CMK (cell line): ENCODE measurements around the gene LIX1.

ENCODE experiments used
- DNase-seq: peaks from one replicate; pipeline ENCODE4 v3.0.0-alpha.2; 2010; ENCODE audit warnings: low read depth

LIX1 gene

DNA sequence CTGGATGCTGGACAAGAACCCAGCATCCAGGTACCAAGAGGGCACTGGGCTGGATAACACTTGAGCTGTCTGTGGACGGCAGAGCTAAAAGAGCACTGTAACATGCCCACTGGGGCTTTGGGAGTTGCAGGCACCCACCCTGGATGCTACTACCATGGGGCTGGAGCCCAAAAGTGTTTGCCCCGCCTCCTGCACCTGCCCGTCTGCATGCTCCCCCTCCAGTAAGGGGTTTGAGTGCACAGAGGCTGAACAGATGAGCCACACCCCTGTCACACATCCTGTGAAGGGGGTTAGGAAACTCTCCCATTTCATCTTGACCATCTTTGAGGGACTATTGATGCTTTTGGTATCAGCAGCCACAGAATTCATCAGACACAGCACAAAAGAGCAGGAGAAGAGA, 69.0 kb downstream of the LIX1 start:
- no peak for DNase-seq

DNA sequence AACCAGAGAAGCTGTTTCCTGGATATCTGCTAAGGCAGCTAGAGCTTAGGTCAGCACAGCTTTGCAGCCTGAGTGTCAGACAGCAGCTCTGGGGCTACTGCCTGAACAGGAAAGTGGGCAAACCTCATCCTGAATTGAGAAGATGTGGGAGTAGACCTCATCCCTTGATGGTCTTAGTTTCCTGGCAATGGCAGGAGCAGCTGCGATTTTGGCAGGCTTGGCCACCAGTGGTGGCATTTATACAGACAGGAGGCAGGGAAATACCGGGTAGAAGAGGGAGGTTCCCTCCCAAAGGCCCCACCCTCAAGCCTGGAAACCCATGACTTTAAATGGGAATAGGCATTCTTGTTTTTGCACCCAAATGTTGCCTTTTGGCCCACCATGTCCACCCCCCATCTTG, 69.7 kb downstream of the LIX1 start:
- no peak for DNase-seq

DNA sequence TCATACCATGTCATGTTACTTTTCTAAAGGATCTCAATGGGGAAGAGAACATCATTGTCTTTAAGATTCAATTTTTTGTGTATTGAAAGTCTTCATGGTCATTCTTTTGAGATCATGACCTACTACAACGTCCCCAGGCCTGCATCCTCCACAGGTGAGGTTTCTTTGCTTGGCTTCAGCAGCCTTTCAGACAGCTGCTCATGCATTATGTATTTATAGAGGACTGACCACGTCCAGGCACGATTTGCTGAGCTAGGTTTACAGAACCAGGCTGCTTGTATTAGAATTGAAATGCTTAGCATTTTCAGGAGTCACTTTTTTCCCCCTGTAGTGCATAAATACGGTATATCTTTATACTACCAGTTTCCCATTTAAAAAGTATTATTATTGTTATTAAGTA, 70.4 kb downstream of the LIX1 start:
- DNase-seq = no peak

DNA sequence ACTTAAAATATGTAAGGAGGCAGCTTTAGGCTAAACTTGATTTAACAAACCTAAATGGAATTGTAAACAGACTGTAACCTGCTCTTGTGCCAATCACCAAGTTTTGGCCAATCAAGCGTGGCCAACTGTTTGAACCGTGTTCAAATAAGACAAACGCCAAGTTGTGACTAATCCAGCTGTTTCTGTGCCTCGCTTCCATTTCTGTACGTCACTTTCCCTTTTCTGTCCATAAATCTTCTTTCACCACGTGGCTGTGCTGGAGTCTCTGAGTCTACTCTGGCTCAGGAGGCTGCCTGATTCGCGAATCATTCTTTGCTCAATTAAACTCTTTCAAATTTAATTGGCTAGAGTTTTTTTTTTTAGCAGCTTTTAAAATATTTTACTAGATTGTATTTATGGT, 71.3 kb downstream of the LIX1 start:
- DNase-seq = no peak

DNA sequence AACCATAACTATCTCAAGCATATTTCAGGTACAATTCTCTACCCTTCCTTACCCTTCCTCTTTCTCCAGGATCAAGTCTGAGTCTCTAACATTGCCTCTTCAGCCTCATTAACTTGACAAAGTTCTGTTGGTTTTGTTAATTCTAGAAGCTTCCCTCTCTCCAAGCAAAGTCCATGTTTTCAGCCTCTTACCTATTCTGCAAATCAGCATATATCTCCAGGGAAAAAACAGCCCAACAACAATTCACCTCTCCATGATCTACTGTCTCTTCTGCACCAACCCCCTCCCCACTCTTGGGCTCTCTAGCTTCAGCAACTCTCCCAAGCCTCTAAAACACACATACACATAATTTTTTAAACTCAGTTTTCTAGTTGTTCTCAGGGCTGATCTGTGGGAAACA, 72.2 kb downstream of the LIX1 start:
- DNase-seq = no peak

DNA sequence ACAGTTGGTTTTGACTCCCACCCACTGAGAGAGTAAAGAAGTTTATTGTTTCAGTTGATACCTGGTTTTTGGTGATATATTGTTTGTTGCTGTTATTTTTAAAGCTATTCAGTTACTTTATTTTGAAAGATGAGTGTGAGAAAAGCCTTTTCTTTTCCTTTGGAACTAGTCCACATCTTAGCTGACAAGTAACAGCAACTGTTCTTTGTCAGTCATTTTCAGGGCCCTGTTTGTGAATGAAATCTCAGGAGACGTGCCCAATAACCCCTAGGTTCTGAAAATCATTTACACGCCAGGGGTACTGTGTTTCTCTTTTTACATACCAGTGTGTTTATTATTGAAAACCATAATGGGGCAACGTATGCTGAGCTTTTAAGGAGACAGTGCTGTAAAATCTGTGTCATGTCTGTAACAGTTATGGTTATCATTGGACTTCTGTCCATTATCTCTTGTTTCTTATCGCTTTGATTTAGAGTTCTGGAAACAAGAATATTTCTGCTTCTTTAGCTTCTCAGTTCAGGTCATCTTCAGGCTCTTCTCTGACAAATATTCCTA, 75.0 kb downstream of the LIX1 start:
- no peak for DNase-seq

DNA sequence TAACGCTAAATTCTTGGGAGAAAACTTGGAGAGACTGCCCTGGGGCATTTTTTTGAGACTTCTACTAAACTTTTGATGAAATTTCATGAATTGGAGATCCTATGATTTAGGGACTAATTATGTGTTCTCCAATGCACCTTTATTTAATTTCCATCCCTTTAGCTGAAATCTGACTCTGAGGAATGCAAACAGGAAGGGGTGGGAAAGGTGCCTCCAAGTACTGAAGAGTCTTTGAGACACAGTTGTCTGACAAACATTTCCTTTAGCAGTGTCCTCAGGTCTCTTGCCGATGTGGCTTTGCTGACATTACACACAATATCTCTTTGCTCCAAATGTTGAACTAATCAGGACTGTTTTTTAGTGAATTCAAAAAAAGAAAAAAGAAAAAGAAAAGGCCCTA, 76.9 kb downstream of the LIX1 start:
- no peak for DNase-seq

DNA sequence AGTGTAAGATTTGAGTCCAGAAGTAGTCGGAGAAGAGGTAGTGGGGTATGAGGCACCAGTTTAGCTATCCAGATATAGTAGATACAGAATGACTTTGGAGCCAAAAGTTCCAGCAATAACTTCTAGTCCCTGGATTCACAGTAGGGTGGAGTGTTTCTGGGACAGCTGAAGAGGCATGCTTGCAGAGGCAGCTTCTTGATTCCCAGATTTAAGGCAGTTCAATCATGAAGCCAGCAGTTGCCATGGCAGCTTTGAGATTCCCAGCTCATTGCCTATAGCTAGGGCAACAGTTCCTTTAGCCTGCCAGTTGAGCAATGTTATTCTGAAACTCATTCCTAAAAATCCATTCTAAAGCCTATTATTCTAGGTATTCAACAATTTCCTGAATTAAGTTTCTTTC, 79.2 kb downstream of the LIX1 start:
- DNase-seq = no peak

DNA sequence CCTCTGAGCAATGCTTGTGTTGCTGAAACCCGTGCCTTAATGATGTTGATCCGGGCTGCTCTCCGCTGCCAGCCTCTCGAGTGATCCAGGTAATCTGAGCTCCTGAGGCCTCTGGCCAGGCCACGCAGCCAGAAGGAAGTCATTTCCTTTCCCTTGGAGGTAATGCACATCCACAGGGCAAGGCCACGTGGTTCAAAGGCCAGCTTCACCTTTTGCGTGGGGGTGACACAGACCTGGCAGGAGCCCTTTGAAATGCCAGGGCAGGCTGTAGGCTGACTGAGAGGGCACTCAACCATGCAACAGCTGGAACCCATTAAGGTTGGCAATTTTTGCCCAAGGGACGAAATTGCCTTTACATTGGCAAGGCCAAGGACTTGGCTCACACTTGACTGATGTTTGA, 80.4 kb downstream of the LIX1 start:
- DNase-seq = no peak

DNA sequence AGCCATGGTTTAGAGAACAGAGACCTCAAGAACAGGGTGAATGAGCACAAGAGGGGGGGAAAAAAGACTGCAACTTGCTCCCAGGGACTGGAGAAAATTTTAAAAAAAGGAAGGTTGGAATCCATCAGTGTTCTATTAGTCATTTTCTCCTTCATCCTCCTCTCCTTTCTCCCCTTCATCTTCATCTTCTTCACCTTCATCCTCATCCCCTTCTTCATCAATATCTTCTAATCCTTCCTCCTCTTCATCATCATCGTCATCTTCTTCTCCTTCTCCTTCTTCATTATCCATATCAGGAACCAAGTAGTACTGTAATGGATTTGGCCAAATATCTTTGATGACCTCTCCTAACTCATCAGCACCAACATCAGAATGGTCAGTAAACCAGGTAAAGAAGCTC, 86.1 kb downstream of the LIX1 start:
- DNase-seq = no peak

DNA sequence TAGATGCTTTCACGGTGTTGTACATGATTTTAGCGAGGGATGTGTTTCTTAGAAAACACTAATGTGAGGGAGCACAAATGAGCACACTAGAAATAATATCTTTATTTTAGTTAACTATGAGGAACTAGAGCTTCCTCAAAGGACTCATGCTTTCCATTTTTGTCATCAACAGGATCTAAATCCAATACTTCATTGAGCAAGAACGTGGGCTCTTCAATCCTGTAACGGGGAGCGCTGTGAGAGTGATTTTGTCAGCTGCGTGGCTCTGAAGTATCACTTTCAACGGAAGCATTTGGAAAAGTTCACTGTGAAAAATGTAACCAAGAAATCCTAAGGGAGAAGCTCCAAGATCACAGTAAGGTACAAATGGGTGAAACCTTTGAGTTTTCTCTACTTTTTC, 93.2 kb downstream of the LIX1 start:
- no peak for DNase-seq

DNA sequence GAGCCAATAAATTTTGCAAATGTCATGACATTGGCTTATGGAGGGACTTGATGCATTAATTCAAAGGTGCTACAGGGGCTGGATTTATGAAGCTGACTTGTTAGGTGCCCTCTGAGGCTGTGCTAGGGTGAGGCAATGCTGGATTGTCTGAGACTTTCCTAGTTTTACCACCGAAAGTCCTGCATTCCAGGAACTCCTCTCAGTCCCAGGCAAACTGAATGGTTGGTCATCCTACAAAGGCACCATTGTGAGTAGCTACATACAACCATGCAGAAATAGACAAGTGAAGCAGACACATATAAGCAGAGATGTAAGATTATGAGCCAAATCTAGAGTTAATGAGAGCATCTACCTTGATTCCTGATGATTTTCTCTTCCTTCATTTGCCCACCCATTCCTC, 95.3 kb downstream of the LIX1 start:
- no peak for DNase-seq

DNA sequence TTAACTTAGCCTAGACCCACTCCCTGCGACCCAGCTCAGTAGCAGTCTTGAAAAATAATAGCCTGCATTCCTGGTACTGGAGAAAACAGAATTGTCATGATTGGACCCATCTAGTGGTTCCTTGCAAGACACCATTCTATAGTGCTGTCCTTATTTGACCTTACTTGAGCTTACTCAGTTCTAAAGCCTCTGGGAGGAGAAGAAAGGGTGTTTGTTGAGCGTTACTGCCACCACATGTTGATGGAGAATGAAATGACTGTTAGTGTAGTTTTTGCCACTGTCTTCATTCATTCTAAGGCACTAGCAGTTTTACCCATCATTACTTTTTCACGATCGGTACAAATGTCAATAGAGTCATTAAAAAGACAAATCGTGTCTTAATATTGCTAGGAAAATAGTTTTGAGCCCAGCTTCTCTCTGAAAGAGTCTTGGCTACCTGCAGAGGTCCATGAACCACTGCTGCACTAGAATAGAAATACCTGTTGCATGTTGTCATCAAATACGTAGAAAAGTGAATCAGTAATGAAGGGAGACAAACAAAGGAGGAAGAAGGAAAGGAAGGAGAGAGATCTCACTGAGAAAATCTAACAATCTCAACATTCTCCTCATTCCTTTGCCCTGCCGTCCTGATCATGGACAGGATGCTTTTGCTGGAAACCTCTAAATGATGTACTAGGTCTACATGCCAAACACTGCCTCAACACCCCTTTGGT, 96.0 kb downstream of the LIX1 start:
- no peak for DNase-seq

DNA sequence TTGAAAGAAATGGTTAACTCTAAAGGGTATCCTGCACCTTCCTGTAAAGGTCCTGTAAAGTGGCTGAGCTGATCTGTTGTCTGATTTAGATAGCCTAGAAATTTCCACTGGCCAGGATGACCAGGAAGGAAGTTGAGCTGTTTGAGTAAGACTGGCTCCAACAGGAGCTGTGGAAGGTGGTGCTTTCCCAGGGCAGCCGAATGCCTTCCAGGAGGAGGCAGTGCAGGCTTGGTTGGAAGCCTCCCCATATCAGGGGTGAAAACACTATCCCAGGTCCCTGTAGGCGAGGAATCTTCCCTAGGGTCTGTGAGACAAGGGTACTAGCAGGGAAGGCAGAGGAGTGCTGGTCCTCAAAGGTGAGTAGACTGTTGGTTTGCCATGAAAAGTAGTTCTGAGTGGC, 98.4 kb downstream of the LIX1 start:
- no peak for DNase-seq

DNA sequence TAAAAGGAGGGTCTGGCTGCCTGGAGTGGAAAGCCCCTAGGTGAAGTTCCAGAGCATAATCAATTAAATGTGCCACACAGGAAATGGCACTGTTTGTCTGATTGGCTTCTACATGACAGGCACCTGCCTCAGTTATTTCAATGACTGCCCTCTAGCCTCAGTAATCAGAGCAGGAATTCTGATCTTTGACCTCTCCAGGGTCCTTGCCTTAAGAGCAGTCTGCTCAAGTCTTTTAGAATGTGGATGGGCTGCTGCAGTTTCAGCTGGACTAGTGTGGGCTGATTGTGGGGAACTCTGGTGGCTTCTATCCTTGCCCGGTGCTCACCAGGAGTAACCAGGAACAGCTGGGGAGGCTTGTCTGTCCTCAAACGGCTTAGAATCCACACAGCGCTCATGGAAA, 98.9 kb downstream of the LIX1 start:
- no peak for DNase-seq

DNA sequence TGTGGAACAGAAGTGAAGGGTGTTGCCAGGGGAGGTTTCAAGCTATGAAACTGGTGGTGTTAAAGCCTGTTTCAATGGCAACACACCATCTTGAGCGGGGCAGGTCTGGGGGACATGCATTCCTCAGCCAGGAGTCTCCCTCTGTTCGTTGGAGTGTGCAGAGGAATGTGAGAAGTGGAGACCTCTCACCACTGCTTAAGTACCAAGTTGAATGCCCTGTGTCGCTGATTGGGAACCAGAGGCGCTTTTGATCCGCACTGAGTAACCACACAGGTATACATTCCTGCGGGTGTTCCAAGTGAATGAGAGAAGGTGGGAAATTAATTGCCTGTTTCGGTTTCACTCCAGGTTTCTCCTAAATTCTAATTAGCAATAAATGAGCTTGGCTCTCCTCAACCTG, 99.4 kb downstream of the LIX1 start:
- no peak for DNase-seq
